ENCODE data around the gene CDC42EP1. TPM values are rescaled to one million over a fixed set of nuclear protein-coding genes. Genes with fewer than 3 reads are reported as not detected.

Gene CDC42EP1
- total and polyA plus RNA-seq, 7 donors, result 14.6 to 64.1 (median 24.6) TPM

DNA sequence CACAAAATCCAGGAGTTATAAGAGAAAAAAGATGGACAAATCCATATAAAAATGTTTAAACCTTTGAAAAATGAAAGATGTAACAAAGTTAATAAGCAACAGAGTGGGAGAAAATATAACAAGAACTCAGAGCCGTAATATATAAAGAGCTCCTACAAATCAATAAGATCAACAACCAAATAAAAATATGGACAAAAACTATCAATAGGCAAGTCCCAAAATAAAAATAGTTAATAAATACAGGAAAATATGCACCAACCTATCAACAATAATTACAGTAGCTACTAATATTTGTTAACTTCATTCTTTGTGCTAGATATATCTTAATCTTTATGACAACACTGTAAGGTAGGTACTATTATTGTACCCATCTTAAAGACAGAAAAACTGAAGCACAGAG lies 43.8 kb upstream of the CDC42EP1 start:
- Histone ChIP-seq H3K27me3 (peaks cover 11 to 42% (median 28%) of the 10 kb centered on the region in 3 donors), H3K9me3 (no peaks in the 10 kb centered on the region), H3K27ac (no peak overlapping the region), H3K4me3 (no peak overlapping the region), H3K4me1 (peaks cover 0 to 22% (median 18%) of the 10 kb centered on the region in 4 donors), H3K36me3 (no peaks in the 10 kb centered on the region)
- no peak for DNase-seq
- WGBS, 2 donors, result 93 to 100% methylated on average over 1 of the region's 1 CpG
- no peak for TF ChIP-seq POLR2A (IDR thresholded peaks at IDR 0.05)
- no peak for TF ChIP-seq POLR2AphosphoS5 (IDR thresholded peaks at IDR 0.05)
- TF ChIP-seq EP300 (IDR thresholded peaks at IDR 0.05), result no peak
- TF ChIP-seq, protein P1, sequence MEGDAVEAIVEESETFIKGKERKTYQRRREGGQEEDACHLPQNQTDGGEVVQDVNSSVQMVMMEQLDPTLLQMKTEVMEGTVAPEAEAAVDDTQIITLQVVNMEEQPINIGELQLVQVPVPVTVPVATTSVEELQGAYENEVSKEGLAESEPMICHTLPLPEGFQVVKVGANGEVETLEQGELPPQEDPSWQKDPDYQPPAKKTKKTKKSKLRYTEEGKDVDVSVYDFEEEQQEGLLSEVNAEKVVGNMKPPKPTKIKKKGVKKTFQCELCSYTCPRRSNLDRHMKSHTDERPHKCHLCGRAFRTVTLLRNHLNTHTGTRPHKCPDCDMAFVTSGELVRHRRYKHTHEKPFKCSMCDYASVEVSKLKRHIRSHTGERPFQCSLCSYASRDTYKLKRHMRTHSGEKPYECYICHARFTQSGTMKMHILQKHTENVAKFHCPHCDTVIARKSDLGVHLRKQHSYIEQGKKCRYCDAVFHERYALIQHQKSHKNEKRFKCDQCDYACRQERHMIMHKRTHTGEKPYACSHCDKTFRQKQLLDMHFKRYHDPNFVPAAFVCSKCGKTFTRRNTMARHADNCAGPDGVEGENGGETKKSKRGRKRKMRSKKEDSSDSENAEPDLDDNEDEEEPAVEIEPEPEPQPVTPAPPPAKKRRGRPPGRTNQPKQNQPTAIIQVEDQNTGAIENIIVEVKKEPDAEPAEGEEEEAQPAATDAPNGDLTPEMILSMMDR (IDR thresholded peaks at IDR 0.05), result no peak
- intact Hi-C loops (cut with DNase I), result no loop called here

DNA sequence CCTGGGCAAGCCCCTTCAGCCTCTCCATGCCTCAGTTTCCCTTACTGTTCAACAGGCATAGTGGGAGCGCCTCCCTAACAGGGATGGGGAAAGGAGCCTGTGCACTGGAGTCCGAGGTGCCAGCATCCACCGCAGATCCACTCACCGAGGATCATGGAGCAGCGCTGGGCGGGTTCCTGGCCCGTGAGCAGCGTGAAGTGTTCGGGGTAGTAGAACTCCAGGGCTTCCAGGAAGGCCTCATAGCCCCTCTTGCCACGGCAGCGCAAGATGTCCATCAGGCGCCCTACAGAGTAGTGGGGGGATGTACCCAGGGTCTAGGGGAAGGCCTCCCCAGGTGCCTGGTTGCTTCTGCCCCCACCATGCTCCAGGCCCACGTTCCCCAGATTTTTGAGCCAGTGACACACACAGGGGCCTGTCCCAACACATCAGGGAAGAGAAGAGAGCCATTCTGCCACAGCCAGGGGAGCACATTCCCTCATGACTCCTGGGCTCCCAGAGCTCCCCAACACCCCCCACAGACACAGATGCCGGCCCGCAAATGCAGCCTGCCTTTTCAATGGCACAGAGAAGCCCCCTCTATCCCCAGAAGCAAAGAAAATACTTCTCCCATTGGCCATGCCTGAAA lies 42.3 kb upstream of the CDC42EP1 start:
- no peaks in the 10 kb centered on the region for H3K36me3 ChIP-seq
- peak overlapping the region; percentile 17 to 66 (median 58) for H3K27ac ChIP-seq
- DNase-seq, result no peak
- WGBS, 2 donors, result 86 to 92% methylated on average over 15 of the region's 15 CpGs
- peaks cover 0 to 15% (median 11%) of the 10 kb centered on the region in 4 donors for H3K4me1 ChIP-seq
- no peaks in the 10 kb centered on the region for H3K9me3 ChIP-seq
- H3K4me3 ChIP-seq, result peak overlapping the region in 3 of 4 donors; percentile 47 to 51 (median 49)
- TF ChIP-seq POLR2A (IDR thresholded peaks at IDR 0.05), result no peak
- TF ChIP-seq POLR2AphosphoS5 (IDR thresholded peaks at IDR 0.05), result no peak
- no peak for TF ChIP-seq EP300 (IDR thresholded peaks at IDR 0.05)
- TF ChIP-seq, protein P1 (IDR thresholded peaks at IDR 0.05), result no peak
- H3K27me3 ChIP-seq, result peaks cover 11 to 47% (median 28%) of the 10 kb centered on the region in 3 donors
- intact Hi-C loops (cut with DNase I), result no loop called here

DNA sequence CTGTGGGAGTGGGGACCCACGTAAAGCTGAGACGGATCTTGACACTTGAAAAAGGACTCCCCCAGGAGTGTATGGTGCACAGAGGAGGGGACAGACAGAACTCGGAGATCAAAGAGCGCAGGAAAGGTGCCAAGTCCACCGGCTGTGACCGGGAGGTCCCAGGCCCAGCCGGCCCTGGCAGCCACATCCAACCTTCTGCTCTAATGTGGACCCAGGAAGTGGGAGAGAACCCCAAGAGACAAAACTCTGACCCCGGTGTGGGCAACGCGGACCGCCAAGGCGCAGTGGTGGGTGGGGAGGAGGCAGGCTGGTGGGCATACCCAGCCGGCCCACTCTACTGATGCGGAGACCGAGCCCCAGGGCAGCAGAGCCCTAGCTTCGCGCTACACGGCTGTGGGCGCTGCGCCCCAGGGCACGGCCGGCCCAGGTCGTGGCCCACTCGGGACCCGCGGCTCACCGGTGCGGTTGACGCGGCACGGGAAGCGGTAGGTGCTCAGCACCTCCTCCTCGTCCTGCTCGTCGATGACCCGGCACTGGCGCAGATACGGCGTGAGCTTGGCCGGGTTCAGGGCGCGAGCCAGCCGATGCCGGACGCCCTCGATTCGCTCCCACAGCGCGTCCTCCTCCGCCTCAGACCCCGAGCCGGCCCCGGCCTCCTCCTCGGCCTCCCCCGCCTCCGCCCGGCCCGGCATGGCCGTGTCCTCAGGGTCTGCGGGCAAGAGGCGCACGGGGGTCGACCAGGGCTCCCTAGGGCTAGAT lies 41.6 kb upstream of the CDC42EP1 start:
- TF ChIP-seq EP300 (IDR thresholded peaks at IDR 0.05) (no peak), POLR2A (IDR thresholded peaks at IDR 0.05) (no peak), POLR2AphosphoS5 (IDR thresholded peaks at IDR 0.05) (no peak)
- TF ChIP-seq, protein P1 (IDR thresholded peaks at IDR 0.05), result no peak
- no peaks in the 10 kb centered on the region for H3K9me3 ChIP-seq
- DNase-seq, result no peak
- H3K36me3 ChIP-seq, result no peaks in the 10 kb centered on the region
- peak overlapping the region; percentile 17 to 66 (median 58) for H3K27ac ChIP-seq
- H3K4me1 ChIP-seq, result peaks cover 0 to 14% (median 11%) of the 10 kb centered on the region in 4 donors
- 4 to 15% methylated on average over 63 of the region's 63 CpGs for WGBS, 2 donors
- intact Hi-C loops (cut with DNase I), result no loop called here
- H3K27me3 ChIP-seq, result peaks cover 11 to 47% (median 28%) of the 10 kb centered on the region in 3 donors
- H3K4me3 ChIP-seq, result peak overlapping the region; percentile 36 to 51 (median 48)

DNA sequence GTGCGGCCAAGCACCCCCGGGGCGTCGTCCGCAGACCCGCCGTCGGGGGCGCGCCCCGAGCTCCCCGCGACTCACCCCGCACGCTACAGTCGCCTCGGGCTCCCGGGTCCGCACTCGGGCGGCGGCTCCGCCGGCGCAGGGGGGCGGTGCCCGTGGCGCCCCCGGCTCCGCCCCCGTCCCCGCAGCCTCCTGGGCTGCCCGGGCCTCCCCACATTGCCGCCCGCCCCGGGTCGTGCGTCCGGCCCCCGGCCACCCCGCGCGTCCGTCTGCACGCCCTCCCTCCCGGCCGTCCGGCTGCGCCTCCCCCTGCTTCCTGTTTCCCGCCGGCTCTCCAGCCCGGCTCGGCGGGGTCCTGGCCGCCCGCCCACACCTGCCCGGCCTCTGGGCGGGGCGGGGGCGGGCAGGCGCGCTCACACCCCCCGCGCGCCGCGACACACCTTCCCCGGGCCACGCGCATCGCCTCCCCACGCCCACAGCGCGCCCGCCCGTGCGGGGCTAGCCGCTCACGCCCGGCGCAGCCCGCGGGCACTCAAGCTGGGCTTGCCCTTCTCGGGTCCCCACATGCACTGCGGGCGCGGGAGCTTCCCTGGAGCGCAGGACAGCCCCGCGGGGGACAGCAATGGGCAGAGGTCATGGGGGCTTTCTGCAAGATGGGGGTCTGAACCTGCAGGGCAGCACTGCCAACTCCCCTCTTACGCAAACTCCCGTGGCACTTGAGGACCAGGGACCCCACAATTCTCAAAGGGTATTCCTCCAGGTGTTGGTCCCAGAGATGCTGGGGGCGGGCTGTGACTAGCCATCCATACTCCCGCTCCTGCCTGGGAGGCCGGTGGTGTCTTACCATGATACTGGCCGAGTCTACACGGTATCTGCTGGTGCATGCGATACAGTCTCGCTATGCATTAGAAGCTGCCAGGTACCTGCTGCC lies 40.7 kb upstream of the CDC42EP1 start, which contains the start of gene CARD10:
Gene CARD10, minus strand, starts transcription at position 148 of the 928 bp plus-strand sequence. CDS start 215 bp downstream, outside the sequence.
- Histone ChIP-seq H3K27me3 (peaks cover 11 to 47% (median 28%) of the 10 kb centered on the region in 3 donors), H3K9me3 (no peaks in the 10 kb centered on the region), H3K4me1 (peaks cover 0 to 14% (median 11%) of the 10 kb centered on the region in 4 donors), H3K4me3 (peak within 1 kb of the TSS; percentile 36 to 51 (median 48)), H3K27ac (peak within 1 kb of the TSS; percentile 17 to 66 (median 58)), H3K36me3 (no peaks in the 10 kb centered on the region)
- TF ChIP-seq, protein P1 (IDR thresholded peaks at IDR 0.05), result no peak
- no peak for TF ChIP-seq POLR2AphosphoS5 (IDR thresholded peaks at IDR 0.05)
- no peak for TF ChIP-seq POLR2A (IDR thresholded peaks at IDR 0.05)
- no peak for TF ChIP-seq EP300 (IDR thresholded peaks at IDR 0.05)
- 4 to 6% methylated on average over 99 of the region's 99 CpGs for WGBS, 2 donors
- intact Hi-C loops (cut with DNase I), result no loop called here
- no peak for DNase-seq
